Colonic mucosa (tissue), 4 donors: ENCODE data around the gene LMCD1. TPM values are rescaled to one million over a fixed set of nuclear protein-coding genes. Genes with fewer than 3 reads are reported as not detected.

Source experiments
- DNase-seq: peaks from one replicate; pipeline ENCODE4 v3.0.0-alpha.2; 2020
- H3K27ac ChIP-seq: fragments of 200-600 bp; one replicate; pipeline ENCODE4 v1.8.0; 2021
- H3K27me3 ChIP-seq: fragments of 200-600 bp; one replicate; pipeline ENCODE4 v1.8.0; 2021
- H3K36me3 ChIP-seq: fragments of 200-600 bp; one replicate; pipeline ENCODE4 v1.8.0; 2021
- H3K4me1 ChIP-seq: fragments of 200-600 bp; one replicate; pipeline ENCODE4 v1.8.0; 2021; ENCODE audit warnings: mild to moderate bottlenecking
- H3K4me3 ChIP-seq: fragments of 200-600 bp; one replicate; pipeline ENCODE4 v1.8.0; 2021
- H3K9ac ChIP-seq, 2 donors: one replicate each; pipeline ENCODE4 v1.7.0; 2013; ENCODE audit warnings: control low read depth in 2 of 2, low read depth in 2 of 2, low read length in 2 of 2
- H3K9me3 ChIP-seq: fragments of 200-600 bp; one replicate; pipeline ENCODE4 v1.8.0; 2021
- intact Hi-C: fragments of 100-400 bp; cut with DNase I; formaldehyde crosslinking; loops from one replicate; pipeline ENCODE4 v1.14.1; 2022
- total RNA-seq, 2 donors: library from RNA; stranded (reverse); fragmentation: NEBNext Ultra II Directional in 1 of 2; extraction: Animal tissue kit (Norgen Biotek cat#: 25700) in 1 of 2; gene quantifications; one replicate each; pipeline ENCODE4 v1.2.1, GENCODE V29; 2021
- TF ChIP-seq, protein P1 (sequence below): fragments of 200-600 bp; IDR thresholded peaks from one replicate; pipeline ENCODE4 v1.8.0; 2022; ENCODE audit warnings: antibody characterized with exemption, mild to moderate bottlenecking
- donor health status: healthy.
- donor health status: DM: no; HTN: no; CAD: no.
- donor health status: DM: no; HTN: no; CAD: no.

LMCD1 gene
- total RNA-seq, 2 donors from 2014 or later, result 5.5 to 7.6 TPM

DNA sequence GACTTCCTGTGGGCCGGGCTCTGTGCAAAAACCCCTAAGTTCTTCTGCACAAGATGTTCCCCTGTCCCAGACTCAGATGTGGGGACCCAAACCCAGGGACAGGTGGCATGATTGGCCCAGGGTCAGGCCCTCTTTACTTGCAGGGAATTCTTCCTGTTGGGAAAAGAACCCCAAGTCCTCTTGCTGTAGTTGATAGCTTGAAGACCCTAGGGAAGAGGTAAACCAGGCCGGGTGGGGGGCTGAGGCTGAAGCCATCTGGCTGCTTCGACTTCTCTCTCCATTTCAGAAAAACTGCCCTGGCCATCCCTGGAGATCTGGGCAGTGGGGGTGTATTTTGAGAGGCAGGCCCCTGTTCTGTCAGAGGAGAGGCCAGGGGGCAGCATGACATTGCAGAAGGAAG, 119.5 kb downstream of the LMCD1 start:
- TF ChIP-seq, protein P1, sequence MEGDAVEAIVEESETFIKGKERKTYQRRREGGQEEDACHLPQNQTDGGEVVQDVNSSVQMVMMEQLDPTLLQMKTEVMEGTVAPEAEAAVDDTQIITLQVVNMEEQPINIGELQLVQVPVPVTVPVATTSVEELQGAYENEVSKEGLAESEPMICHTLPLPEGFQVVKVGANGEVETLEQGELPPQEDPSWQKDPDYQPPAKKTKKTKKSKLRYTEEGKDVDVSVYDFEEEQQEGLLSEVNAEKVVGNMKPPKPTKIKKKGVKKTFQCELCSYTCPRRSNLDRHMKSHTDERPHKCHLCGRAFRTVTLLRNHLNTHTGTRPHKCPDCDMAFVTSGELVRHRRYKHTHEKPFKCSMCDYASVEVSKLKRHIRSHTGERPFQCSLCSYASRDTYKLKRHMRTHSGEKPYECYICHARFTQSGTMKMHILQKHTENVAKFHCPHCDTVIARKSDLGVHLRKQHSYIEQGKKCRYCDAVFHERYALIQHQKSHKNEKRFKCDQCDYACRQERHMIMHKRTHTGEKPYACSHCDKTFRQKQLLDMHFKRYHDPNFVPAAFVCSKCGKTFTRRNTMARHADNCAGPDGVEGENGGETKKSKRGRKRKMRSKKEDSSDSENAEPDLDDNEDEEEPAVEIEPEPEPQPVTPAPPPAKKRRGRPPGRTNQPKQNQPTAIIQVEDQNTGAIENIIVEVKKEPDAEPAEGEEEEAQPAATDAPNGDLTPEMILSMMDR, result no peak
- no peak overlapping the region for H3K4me3 ChIP-seq
- H3K4me1 ChIP-seq, result no peaks in the 10 kb centered on the region
- no peak overlapping the region for H3K27ac ChIP-seq
- intact Hi-C loops, result no loop called here
- H3K9ac ChIP-seq, result no peak overlapping the region
- no peak for DNase-seq
- H3K27me3 ChIP-seq, result no peaks in the 10 kb centered on the region
- H3K9me3 ChIP-seq, result no peaks in the 10 kb centered on the region
- no peaks in the 10 kb centered on the region for H3K36me3 ChIP-seq

DNA sequence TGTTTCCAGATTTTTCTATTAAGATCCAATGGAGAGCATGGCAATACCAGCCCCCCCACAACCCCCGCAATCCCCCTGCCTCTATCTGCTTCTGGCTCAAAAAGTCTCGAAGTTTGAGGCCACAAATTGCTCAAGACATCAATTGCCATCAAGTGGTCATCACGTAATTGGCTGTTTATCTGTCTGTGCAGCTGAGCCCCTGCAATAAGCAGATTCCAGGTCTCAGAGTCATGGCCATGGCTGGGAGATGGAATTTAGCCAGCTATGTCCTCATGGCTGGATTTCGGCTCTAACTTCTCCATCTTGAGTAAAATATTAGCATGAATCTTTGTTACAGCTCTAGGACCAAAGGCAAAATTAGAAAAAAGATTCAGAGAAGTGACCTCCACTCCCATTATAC, 120.2 kb downstream of the LMCD1 start:
- H3K4me3 ChIP-seq, result no peak overlapping the region
- no peak overlapping the region for H3K9ac ChIP-seq
- no peak overlapping the region for H3K27ac ChIP-seq
- H3K4me1 ChIP-seq, result no peaks in the 10 kb centered on the region
- no peaks in the 10 kb centered on the region for H3K36me3 ChIP-seq
- H3K27me3 ChIP-seq, result no peaks in the 10 kb centered on the region
- intact Hi-C loops, result loop anchor here (2.0 kb wide), 1 partner anchor 179 kb away; no protein-coding TSS in a partner anchor
- TF ChIP-seq, protein P1, result no peak
- no peak for DNase-seq
- H3K9me3 ChIP-seq, result no peaks in the 10 kb centered on the region

DNA sequence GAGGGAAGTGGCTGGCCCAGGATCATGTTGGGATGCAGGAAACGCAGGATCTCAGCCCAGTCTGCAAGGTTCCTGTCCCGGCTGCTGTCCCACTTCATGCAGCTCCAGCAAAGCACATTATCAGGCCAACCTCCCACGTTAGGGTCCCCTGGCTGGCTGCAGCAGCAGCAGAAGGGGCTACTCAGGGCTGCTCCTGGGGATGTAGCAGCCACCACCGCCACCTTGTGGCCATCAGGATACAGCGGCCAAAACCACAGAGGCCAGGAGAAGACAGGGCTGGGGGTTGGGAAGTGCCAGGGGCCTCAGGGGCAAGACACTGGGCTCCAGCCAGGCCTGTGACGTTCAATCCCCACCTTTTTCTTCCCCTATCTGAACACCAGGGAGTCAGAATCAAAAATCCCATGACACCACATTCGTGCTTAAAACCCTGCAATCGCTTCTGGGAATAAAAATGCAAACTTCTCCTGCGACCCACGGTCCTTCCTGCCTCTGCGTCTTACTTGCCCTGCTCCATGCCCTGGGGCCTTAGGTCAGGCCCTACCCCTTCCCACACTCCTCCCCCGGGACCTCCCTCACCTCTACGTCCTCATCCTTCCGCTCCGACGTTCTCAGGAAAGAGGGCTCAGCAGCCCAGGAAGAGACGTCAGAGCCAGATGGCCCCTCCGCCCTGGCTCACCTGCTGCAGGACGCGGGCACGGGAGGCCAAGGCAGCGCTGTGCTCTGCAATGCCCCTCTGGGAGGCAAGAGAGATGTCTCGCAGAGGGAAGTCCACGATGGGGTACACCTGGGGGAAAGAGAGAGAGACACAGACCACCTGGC, 121.5 kb downstream of the LMCD1 start:
- intact Hi-C loops, result loop anchor here (2.0 kb wide), 1 partner anchor 180 kb away; no protein-coding TSS in a partner anchor
- Histone ChIP-seq H3K36me3 (no peaks in the 10 kb centered on the region), H3K27ac (no peak overlapping the region), H3K27me3 (no peaks in the 10 kb centered on the region), H3K4me3 (no peak overlapping the region), H3K9me3 (no peaks in the 10 kb centered on the region), H3K4me1 (no peaks in the 10 kb centered on the region), H3K9ac (peak overlapping the region in 1 of 2 donors; percentile 6)
- TF ChIP-seq, protein P1, result peak; percentile 86
- DNase-seq, result peak; percentile 58

DNA sequence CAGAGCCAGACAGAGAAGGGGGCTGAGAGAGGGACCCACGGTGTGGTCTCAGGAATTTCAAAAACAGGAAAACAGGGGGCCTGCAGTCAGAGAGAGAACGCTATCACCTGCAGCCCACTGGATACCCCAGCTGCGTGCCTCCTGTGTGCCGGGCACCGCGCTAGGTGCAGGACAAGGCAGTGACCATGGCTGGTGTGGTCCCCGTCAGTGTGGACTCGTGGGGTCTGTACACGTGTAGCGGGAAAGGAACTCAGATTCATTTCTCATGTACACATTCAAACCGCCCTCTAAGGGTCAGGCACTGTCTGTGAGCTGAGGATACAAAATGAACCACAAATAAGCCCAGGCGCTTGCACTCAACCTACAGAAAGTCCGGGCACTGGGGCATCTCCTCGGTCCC, 122.1 kb downstream of the LMCD1 start:
- Histone ChIP-seq H3K27me3 (no peaks in the 10 kb centered on the region), H3K9ac (no peak overlapping the region), H3K4me3 (no peak overlapping the region), H3K36me3 (no peaks in the 10 kb centered on the region), H3K4me1 (no peaks in the 10 kb centered on the region), H3K27ac (no peak overlapping the region), H3K9me3 (no peaks in the 10 kb centered on the region)
- no peak for DNase-seq
- intact Hi-C loops, result loop anchor here (2.0 kb wide), 1 partner anchor 181 kb away; no protein-coding TSS in a partner anchor
- TF ChIP-seq, protein P1, result no peak

Other genes starting within 250 kb of the LMCD1 start
- gene SSUH2, start 143.0 kb downstream of the LMCD1 start, total RNA-seq, result 1 to 10 TPM; 1.2 to 4.9 TPM
- not detected for gene CAV3, start 232.0 kb downstream of the LMCD1 start, total RNA-seq